ENCODE data around the gene MYH6.

Gene MYH6

DNA sequence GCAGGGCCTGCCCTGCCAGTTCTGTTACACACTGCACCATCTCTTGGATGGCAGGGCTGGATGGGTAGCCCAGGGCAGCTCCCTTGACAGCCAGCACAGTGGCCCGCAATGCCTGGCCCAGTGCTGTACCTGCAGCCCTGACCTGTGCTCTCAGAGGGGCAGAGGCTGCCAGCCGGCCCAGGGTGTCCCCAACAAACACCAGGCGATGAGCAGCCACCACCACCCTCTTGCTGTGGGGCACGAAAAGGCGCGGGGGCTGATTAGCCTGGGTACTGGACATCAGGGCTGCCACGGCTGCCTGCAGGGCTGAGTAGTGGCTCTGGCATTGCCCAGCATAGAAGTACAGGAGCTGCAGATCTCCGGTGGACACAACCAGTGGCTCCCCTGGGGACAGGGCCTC, 50.8 kb downstream of the MYH6 start:
- DNase-seq (ENCODE audit: low read depth in 1 of 2, low spot score in 1 of 2), result no peak
- Histone ChIP-seq H3K27ac (replicated peaks) (no peak overlapping the region), H3K27me3 (ENCODE audit: insufficient read depth, poor library complexity, severe bottlenecking) (peaks cover 35% of the 10 kb centered on the region), H3K4me3 (replicated peaks; ENCODE audit: insufficient read depth, low read length) (no peak overlapping the region)
- TF ChIP-seq GABPA (IDR thresholded peaks at IDR 0.05; ENCODE audit: low read depth), result no peak
- TF ChIP-seq REST (IDR thresholded peaks at IDR 0.05; ENCODE audit: insufficient replicate concordance, low read depth), result no peak
- TF ChIP-seq POLR2AphosphoS5 (IDR thresholded peaks at IDR 0.05; ENCODE audit: low read depth), result no peak
- TF ChIP-seq, protein P1, sequence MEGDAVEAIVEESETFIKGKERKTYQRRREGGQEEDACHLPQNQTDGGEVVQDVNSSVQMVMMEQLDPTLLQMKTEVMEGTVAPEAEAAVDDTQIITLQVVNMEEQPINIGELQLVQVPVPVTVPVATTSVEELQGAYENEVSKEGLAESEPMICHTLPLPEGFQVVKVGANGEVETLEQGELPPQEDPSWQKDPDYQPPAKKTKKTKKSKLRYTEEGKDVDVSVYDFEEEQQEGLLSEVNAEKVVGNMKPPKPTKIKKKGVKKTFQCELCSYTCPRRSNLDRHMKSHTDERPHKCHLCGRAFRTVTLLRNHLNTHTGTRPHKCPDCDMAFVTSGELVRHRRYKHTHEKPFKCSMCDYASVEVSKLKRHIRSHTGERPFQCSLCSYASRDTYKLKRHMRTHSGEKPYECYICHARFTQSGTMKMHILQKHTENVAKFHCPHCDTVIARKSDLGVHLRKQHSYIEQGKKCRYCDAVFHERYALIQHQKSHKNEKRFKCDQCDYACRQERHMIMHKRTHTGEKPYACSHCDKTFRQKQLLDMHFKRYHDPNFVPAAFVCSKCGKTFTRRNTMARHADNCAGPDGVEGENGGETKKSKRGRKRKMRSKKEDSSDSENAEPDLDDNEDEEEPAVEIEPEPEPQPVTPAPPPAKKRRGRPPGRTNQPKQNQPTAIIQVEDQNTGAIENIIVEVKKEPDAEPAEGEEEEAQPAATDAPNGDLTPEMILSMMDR (IDR thresholded peaks at IDR 0.05; ENCODE audit: insufficient read depth, low read length), result no peak
- TF ChIP-seq SPI1 (IDR thresholded peaks at IDR 0.05; ENCODE audit: borderline replicate concordance, low read depth), result no peak

GRCh38 chr14:23356662-23357061, 51.4 kb downstream of the MYH6 start:
- H3K27ac ChIP-seq (replicated peaks), result no peak overlapping the region
- no peak for DNase-seq (ENCODE audit: low read depth in 1 of 2, low spot score in 1 of 2)
- H3K27me3 ChIP-seq (ENCODE audit: insufficient read depth, poor library complexity, severe bottlenecking), result peaks cover 37% of the 10 kb centered on the region
- TF ChIP-seq GABPA (IDR thresholded peaks at IDR 0.05; ENCODE audit: low read depth), result no peak
- TF ChIP-seq REST (IDR thresholded peaks at IDR 0.05; ENCODE audit: insufficient replicate concordance, low read depth), result no peak
- TF ChIP-seq, protein P1 (IDR thresholded peaks at IDR 0.05; ENCODE audit: insufficient read depth, low read length), result no peak
- no peak for TF ChIP-seq SPI1 (IDR thresholded peaks at IDR 0.05; ENCODE audit: borderline replicate concordance, low read depth)
- no peak for TF ChIP-seq POLR2AphosphoS5 (IDR thresholded peaks at IDR 0.05; ENCODE audit: low read depth)
- no peak overlapping the region for H3K4me3 ChIP-seq (replicated peaks; ENCODE audit: insufficient read depth, low read length)

GRCh38 chr14:23355871-23356435, 52.1 kb downstream of the MYH6 start:
- DNase-seq (ENCODE audit: low read depth in 1 of 2, low spot score in 1 of 2), result no peak
- no peak overlapping the region for H3K27ac ChIP-seq (replicated peaks)
- no peak overlapping the region for H3K4me3 ChIP-seq (replicated peaks; ENCODE audit: insufficient read depth, low read length)
- no peak for TF ChIP-seq SPI1 (IDR thresholded peaks at IDR 0.05; ENCODE audit: borderline replicate concordance, low read depth)
- peaks cover 44% of the 10 kb centered on the region for H3K27me3 ChIP-seq (ENCODE audit: insufficient read depth, poor library complexity, severe bottlenecking)

- Histone ChIP-seq H3K27ac (replicated peaks) (no peak overlapping the region), H3K4me3 (replicated peaks; ENCODE audit: insufficient read depth, low read length) (no peak overlapping the region), H3K27me3 (ENCODE audit: insufficient read depth, poor library complexity, severe bottlenecking) (peaks cover 46% of the 10 kb centered on the region)
- TF ChIP-seq, protein P1 (IDR thresholded peaks at IDR 0.05; ENCODE audit: insufficient read depth, low read length), result no peak
- no peak for TF ChIP-seq SPI1 (IDR thresholded peaks at IDR 0.05; ENCODE audit: borderline replicate concordance, low read depth)
- TF ChIP-seq POLR2AphosphoS5 (IDR thresholded peaks at IDR 0.05; ENCODE audit: low read depth), result no peak
- no peak for TF ChIP-seq REST (IDR thresholded peaks at IDR 0.05; ENCODE audit: insufficient replicate concordance, low read depth)
- TF ChIP-seq GABPA (IDR thresholded peaks at IDR 0.05; ENCODE audit: low read depth), result no peak
- no peak for DNase-seq (ENCODE audit: low read depth in 1 of 2, low spot score in 1 of 2)
Observed at GRCh38 chr14:23354990-23355389, 53.1 kb downstream of the MYH6 start.

All from HL-60 (cell line).